CD4-positive, alpha-beta T cell treated with Interleukin-6 for 4 hours (primary cell): ENCODE data around the gene LCN15.
"Not testable (repeated sequence)": the region's sequence is repeated elsewhere in the genome, so short reads cannot be mapped to it uniquely, and the experiment has no call there.

Source experiments
- DNase-seq: peaks from one replicate; pipeline ENCODE4 v3.0.0-alpha.2; 2020; ENCODE audit warnings: mixed read lengths

LCN15 gene

DNA sequence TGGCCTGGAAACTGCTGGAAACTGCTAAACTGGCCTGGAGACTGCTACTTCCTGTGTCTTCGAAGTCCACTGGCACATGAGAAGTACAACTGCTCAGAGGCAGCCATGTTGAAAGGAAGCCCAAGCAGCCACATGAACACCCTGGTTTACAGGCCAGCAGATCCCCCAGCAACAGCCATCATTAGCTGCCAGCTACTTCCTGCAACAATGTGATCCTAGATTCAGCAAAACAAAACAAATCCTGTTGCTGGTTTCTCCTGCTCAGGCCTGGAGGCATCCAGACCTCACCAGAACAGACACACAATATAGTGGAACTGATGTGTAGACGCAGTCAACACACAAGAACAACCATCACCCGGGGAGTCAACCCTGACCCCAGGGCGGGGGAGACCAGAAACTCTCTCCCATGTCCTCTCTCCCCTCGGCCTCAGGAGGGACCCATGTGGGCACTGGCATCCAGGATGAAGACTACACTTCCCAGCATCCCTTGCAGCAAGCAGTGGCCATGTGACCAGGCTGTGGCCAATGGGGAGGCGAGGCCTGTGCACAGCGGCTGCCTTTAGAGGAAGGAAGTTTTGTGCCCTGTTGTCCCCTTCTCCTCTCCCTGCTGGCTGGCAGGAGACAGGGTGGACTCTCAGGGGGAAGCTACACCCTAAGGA, 9.2 kb upstream of the LCN15 start:
- DNase-seq: peak; percentile 25

DNA sequence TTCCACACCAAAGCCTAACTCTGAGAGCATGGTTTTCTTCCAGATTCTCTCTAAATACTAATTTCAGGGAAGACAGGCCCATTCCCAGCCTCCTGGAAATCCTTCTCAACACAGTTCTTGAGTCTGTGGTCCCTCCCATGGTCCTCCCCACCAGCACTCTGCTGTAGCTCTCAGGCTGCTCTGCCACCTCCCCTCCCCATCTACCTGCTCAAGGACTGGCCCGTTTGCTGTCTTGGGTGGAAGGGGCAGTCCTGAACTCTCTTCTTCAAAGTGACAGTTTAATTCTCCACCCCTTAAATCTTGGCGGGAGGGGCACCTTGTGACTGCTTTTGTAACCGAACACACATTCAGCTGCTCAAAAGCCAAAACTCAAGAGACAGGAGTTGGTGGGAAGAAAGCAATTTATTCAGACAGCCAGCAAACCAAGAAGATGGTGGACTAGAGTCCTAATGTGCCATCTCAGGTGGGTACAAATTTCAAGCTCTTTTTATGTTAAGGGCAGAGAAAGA, 7.6 kb upstream of the LCN15 start:
- DNase-seq: no peak

DNA sequence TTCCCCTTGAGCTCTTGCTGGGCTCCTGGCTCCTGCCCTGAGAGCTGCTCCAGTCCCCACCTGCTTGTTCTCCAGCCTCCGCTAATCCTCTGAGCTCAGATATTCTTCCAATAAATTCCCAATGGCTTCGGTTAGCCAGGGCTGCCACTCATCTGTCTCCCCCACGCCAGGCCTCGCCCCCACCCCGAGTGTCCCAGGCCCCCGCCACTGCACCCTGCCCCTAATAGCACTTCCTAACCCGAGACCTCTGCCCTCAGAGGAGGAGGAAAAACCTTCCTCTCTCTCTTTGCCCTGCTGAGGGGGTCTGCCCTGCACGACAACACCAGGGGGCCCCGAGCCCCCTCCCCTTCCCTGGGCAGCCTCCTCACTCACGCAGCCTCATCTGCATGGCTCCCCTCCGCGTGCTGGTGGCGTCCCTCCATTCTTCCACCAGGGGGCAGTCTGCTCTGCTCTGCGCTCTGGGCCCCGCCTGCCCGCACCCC, 5.4 kb upstream of the LCN15 start:
- DNase-seq: peak; percentile 58

DNA sequence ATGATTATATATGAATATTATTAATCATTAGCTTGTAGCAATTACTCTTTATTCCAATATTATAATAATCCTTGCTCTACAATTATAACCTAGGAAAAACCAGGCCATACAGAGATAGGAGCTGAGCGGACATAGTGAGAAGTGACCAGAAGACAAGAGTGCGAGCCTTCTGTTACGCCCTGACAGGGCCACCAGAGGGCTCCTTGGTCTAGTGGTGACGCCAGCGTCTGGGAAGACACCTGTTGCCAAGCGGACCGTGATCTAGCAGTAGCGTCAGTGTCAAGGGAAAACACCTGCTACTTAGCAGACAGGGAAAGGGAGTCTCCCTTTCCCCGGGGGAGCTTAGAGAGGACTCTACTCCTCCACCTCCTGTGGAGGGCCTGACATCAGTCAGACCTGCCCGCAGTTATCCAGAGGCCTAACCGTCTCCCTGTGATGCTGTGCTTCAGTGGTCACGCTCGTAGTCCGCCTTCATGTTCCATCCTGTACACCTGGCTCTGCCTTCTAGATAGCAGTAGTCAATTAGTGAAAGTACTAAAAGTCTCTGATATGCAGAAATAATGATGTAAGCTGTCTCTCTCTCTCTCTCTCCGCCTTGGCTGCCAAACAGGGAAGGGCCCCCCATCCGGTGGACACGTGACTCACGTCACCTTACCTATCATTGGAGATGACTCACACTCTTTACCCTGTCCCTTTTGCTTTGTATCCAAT, 2.2 kb upstream of the LCN15 start:
- peak; percentile 43 for DNase-seq

DNA sequence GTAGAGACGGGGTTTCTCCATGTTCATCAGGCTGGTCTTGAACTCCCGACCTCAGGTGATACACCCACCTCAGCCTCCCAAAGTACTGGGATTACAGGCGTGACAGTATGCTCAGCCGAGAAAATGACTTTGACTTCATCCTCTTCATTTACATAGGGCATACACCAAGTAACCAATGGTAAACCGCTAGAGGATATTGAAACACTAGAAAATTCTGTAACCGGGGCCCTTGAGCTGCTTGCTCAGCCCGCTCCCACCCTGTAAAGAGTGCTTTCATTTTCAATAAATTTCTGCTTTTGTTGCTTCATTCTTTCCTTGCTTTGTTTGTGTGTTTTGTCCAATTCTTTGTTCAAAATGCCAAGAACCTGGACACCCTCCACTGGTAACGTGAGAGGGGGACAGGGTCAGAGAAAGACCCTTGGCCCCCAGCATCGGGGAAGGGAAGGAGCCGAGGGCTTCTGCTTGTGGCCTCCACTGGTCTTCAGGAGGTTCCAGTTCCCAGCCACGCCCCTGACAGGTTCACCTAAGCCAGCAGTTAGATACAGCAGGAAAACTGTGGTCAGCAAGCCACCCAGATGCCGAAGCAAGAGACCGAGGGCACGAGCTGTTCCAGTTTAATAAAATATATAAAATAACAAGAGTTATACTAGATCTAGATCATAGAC, 1.6 kb upstream of the LCN15 start:
- DNase-seq: not testable (repeated sequence)

DNA sequence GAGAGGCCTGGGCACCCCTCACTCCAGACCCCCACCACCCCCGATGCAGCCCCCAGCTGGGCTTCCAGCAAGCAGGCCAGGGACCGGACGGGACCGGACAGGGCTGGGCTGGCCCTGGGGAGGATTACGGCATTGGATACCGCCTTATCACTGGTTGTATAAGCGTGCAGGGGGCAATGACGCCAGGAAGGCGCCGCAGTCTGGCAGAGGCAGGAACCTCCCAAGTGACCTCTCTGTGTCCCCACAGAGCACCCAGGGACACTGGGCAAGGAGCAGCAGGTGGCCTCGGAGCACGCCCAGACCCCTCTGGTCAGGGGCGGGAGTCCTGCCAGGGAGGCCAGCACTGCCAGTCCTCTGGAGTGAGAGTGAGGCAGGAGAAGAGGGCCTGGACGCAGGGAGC, 723 bp upstream of the LCN15 start:
- no peak for DNase-seq

DNA sequence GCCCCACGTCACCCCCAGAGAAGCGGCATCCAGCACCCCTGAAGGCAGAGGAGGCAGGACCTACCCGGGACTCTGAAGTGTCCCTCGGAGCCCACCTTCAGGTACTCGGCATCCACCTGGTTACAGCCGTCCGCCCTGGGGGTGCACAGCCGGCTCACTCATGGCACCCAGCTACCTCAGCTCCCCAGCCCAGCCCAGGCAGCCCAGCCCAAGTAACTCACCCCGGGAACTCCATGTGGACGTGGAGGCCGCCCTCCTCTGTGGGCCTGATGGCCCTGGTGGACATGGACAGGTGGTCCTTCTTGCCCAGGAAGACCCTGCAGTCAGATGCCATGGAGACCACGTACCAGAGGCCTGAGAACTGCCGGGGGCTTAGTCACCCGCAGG, 676 bp downstream of the LCN15 start:
- no peak for DNase-seq

DNA sequence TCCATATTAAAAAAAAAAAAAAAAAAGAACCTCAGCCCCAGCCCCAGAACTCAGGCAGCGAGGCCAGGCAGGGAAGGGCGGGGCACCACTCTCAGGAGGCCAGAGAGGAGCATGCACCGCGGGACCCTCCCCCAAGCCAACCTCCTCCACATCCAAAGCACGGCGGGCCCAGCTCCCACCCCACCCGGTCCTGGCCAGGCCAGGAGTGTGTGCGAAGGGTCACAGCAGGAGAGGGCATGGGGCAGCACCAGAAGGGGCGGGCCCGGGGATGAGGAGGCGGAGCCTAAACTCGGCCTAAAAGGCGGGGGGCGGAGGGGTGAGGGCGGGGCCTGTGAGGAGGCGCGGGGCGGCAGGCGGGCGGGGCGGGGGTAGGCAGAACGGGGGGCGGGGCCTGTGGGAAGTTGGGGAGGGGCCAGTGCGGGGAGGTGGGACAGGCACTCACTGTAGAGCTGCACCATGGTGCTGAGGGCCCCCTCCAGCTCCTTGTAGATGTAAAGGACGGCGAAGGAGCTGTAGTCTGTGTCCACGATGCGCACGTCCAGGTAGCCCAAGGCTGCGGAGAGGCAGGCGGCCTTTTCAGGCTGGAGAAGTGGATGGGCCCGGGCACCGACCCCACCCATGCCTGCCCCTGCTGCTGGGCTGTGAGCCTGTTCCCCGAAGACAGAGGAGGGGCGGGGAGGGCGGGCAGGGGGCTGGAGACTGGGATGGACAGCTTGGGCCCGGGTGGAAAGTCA, 1.2 kb downstream of the LCN15 start:
- peak; percentile 61 for DNase-seq

DNA sequence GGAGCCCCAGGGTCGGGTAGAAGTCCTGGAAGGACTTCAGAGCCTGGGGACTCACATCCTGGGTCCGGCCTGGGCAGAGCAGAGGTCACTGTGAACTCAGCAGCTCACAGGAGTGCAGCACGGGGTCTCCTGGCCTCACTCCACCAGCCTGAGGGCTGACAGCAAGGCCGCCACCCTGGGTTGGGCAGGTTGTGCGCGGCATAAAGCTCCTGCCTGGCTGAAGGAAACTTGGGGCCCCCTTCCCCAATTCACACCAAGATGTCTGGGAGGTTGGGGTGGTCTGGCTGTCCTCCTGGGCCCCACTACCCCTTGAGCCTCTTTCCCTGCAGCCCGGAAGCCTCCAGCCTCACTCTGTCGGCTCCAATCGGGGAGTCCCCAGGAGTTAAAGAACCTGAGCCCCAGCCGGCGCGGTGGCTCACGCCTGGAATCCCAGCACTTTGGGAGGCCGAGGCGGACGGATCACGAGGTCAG, 2.1 kb downstream of the LCN15 start:
- DNase-seq: no peak

DNA sequence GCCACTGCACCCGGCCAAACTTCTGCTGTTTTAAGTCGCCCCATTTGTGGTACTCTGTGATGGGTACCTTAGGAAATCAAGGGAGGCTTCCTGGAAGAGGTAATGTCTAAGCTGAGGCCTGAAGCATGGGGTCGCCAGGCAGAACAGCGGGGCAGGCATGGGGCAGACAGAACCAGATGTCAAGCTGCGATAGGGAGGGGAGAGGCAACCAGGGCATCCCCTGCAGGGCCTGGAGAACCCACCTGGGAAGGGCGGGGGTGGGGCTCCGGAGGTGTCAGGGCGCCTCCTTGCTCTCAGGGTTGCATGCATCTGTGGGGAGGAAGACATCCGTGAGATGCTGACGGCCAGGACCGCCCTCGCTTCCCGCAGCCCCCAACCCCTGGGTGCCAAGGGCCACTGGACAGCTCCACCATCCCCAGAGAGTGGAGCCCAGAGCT, 2.8 kb downstream of the LCN15 start:
- no peak for DNase-seq

DNA sequence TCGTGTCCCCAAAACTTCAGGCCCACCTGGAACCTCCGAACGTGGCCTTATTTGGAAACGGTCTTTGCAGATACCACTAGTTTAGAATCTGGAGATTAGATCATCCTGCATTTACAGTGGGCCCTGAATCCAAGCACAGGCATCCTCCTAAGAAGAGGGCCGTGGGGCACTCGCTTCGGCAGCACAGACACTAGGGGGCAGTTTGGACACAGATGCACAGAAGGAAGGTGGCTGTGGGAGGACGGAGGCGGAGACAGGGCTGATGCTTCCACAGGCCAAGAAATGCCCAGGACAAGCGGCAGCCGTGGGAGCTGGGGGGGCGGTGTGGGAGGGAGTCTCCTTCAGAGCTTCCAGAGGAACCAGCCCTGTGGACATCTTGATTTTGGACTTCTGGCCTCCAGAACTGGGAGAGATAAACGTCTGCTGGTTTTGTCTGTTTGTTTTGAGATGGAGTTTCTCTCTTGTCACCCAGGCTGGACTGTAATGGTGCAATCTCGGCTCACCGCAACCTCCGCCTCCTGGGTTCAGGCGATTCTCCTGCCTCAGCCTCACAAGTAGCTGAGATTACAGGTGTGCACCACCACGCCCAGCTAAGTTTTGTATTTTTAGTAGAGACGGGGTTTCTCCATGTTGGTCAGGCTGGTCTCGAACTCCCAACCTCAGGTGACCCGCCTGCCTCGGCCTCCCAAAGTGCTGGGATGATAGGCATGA, 3.3 kb downstream of the LCN15 start:
- peak; percentile 25 for DNase-seq

DNA sequence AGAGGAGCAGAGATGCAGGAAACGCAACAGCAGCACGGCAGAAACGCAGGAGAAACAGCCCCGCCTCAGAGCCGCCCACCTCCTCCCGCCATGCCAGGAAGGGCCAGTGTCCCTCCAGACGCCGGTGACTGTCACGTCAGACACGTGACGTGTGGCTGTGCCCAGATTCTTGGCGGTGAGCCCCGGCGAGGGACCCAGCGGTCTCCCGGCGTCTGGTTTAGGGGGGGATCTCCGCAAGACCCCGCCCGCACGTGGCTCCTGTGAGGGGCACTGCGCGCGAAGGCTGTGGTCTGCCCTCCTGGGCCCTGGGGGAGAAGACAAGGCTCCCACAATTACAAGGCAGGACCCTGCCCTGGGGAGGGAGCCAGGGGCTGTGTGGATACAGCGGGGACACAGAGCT, 3.9 kb downstream of the LCN15 start:
- no peak for DNase-seq

DNA sequence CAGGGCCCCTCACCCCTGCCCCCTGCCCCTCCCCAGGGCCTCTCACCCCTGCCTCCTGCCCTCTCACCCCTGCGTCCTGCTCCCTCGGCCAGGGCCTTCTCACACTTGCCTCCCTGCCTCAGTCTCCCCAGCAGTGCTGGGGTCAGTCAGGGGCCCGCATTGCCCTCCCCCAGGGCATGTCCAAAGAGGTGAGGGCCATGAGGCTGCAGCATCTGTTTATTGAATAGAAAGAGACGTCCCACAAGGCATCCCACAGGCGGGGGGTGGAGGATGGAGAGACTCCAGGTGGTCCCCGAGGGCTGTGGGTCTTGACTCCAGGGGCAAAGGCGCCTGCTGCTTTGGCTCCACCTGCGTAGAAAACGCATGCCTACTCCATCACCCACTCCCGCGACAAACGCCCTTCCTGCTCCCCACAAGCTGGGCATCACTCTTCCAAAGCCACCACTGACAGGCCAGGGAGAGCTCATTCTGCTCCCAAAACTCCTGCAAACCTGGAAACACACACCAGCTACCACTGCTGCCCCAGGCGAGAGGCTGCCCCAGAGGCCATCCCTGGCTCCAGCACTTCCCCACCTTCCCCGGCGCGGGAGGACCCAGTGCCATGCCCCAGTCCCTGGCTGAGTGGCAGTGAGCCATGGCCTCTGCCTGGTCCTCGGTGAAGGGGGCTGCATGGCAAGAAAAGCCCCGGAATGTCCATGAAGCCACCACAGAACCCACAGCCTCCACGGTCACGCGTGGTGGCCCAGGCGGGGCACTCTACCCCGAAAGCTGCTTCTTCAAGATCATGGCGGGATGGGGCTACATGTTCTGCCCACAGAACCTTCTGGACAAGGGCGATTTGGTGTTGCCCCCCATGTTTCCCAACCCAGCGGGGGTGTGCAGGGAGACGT, 4.6 kb downstream of the LCN15 start:
- no peak for DNase-seq

DNA sequence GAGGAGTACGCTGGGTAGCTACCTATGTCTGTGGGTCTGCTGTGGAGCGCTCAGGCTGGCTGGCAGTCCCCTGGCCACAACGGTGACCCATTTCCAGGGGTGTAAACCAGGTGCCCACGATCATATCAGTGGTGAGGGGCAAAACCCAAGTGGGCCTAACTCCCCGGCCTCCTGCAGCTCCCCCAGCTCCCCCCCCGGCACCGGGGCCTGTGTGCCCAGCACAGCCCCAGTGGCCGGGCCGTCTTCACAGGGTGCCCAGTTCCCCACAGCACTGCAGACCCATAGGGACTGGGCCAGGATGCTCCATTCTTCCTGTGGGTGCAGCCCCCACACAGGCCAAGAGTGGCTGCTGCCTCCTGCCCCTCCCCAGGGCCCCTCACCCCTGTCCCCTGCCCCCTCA, 5.3 kb downstream of the LCN15 start:
- DNase-seq: no peak

DNA sequence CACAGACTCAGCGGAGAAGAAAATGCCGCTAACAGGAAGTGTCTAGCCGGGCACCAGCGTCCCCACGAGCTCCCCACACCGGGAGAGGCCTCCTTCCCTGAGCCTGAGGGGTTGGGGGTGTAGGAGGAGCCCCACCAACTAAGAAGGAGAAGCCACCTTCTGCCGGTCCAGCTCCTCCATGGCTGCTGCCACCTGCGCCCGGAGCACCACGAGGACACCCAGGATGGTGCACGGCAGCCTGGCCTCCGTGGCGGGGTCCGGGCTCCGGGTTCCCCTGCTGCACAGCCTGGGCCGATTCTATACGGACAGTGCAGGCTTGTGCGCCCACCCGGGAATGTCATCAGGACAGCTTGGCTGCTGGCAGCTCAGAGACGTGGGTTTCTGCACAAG, 6.6 kb downstream of the LCN15 start:
- DNase-seq: no peak

DNA sequence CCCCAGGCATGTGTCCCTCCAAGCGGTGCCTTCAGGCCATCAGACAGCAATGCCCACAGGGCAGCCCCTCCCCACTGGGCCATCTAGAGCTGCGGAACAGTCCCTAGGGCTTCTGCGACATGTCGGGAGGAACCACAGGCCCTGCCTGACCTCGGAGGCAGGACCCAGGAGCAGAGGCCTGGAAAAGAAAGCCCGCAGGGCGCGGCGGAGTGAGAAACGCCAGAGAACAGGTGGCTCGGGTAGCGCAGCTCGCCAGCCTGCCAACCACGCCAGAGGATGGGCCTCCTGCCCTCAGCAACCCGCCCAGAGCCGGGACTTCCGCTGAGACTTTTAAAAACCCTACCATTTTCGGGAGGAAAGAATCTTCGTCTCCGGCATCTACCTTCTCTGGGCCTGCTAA, 7.0 kb downstream of the LCN15 start:
- DNase-seq: no peak

DNA sequence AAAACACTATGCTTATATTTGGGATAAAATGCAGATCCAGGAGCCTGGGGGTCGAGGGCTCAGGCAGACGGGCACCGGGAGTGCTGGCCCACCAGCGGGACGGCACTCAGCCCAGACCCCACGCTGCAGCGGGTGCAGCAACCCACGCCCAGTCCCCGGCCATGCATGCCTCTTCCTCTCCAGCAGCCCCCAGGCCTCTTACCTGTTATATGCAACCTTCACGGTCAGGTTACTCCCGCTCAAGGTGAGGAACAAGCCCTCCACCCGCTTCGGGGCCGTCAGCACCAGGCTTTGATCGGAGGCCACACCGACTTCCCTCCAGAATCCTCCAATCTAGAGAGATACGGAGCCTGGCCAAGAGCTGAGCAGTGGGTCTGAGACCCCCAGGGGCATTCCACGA, 7.5 kb downstream of the LCN15 start:
- DNase-seq: no peak

DNA sequence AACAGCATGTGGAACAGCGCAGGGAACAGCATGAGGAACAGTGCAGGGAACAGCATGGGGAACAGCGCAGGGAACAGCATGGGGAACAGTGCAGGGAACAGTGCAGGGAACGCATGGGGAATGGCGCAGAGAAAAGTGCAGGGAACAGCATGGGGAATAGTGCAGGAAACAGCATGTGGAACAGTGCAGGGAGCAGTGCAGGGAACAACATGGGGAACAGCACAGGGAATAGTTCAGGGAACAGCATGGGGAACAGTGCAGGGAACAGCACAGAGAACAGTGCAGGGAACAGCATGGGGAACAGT, 8.2 kb downstream of the LCN15 start:
- DNase-seq: no peak

DNA sequence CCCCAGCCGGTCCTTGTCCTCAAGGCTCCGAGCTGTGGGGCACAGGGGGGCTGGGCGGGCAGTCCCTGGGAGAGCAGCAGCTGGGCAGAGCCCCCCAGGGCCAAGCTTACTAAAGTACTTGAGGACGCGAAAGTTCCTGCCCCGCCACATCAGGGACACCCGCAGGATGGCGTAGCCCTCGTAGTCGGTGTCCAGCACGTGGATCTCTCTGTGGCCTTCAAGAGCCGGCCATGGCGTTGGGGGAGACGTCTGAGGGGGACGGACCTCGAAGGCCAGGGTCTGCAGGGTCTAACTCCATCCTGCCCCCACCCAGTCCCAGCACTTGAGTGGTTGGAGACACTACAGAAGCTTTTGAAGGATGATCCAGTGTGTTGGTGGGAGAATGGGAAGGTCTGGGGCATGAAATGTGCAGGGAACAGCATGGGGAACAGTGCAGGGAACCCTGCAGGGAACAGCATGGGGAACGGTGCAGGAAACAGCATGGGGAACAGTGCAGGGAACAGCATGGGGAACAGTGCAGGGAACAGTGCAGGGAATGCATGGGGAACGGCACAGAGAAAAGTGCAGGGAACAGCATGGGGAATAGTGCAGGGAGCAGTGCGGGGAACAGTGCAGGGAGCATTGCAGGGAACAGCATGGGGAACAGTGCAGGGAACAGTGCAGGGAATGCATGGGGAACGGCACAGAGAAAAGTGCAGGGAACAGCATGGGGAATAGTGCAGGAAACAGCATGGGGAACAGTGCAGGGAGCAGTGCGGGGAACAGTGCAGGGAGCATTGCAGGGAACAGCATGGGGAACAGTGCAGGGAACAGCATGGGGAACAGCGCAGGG, 8.8 kb downstream of the LCN15 start:
- not testable (repeated sequence) for DNase-seq

DNA sequence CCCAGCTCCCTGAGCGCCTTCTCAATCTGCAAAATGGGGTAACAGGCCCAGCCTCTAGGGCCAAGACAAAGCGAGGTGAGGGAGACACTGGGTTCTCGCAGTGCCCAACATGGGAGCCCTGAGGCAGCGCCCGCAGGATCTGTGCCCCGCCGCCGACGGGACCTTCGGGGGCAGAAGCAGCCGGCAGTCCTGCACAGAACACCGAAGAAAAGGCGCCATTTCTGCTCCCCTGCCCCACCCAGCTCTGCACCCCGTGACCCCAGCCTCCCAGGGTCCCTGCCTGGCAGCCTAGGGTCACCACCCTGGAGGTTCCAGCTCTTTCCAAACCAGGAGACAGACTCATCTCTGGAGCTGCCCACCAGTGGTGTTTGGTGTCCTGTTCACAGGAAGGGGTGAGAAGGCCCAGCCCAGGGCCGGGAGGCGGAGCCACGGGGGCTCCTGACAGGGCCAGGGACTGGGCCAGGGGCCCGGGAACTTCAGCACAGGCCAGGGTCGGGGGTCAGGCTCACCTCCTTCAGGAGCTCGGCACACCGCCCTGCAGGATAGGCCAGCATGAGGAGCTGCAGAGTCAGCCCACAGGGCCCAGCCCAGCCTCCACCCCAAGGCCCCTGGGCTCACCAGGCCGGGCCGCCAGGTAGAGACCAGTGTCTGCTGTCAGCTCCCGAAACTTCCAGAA, 9.6 kb downstream of the LCN15 start:
- no peak for DNase-seq
